HG02763 (cell line): ENCODE measurements around the gene DCLK1.

ENCODE experiments used
- ATAC-seq: cut with Tn5 transposase; IDR thresholded peaks from one replicate; pipeline ENCODE4 v1.9.1; 2021; ENCODE audit warnings: mild to moderate bottlenecking, moderate library complexity; ENCODE audit not compliant: unreplicated experiment

DCLK1 gene

GRCh38 chr13:36054041-36054440 is 77.1 kb downstream of the DCLK1 start:
- ATAC-seq = no peak

- ATAC-seq = no peak
Observed at GRCh38 chr13:36051082-36051481, 80.1 kb downstream of the DCLK1 start.

- ATAC-seq = no peak
Observed at GRCh38 chr13:36046672-36047071, 84.5 kb downstream of the DCLK1 start.

GRCh38 chr13:36038785-36039555 is 92.2 kb downstream of the DCLK1 start:
- ATAC-seq = no peak

GRCh38 chr13:36033035-36033434 is 98.1 kb downstream of the DCLK1 start:
- no peak for ATAC-seq

- ATAC-seq = no peak
Observed at GRCh38 chr13:36031490-36031889, 99.7 kb downstream of the DCLK1 start.

- no peak for ATAC-seq
Observed at GRCh38 chr13:36030670-36031331, 100.4 kb downstream of the DCLK1 start.

- no peak for ATAC-seq
Observed at GRCh38 chr13:36029166-36029565, 102.0 kb downstream of the DCLK1 start.

- ATAC-seq = no peak
Observed at GRCh38 chr13:36028359-36029025, 102.7 kb downstream of the DCLK1 start.

GRCh38 chr13:36026531-36026930 is 104.7 kb downstream of the DCLK1 start:
- ATAC-seq = no peak

GRCh38 chr13:36014763-36015162 is 116.4 kb downstream of the DCLK1 start:
- ATAC-seq = no peak

- no peak for ATAC-seq
Observed at GRCh38 chr13:36006894-36007675, 124.1 kb downstream of the DCLK1 start.

- ATAC-seq = no peak
Observed at GRCh38 chr13:36006347-36006746, 124.8 kb downstream of the DCLK1 start.

- ATAC-seq = no peak
Observed at GRCh38 chr13:36001561-36001960, 129.6 kb downstream of the DCLK1 start.

- no peak for ATAC-seq
Observed at GRCh38 chr13:36000028-36000427, 131.2 kb downstream of the DCLK1 start.

GRCh38 chr13:35996360-35996759 is 134.8 kb downstream of the DCLK1 start:
- no peak for ATAC-seq

- no peak for ATAC-seq
Observed at GRCh38 chr13:35995136-35995535, 136.0 kb downstream of the DCLK1 start.

GRCh38 chr13:35994131-35994966 is 136.8 kb downstream of the DCLK1 start:
- ATAC-seq = no peak

GRCh38 chr13:35993686-35994085 is 137.5 kb downstream of the DCLK1 start:
- ATAC-seq = no peak

GRCh38 chr13:35992964-35993363 is 138.2 kb downstream of the DCLK1 start:
- ATAC-seq = no peak
